HFFc6 (cell line): ENCODE data around the gene NARF. TPM values are rescaled to one million over a fixed set of nuclear protein-coding genes. Genes with fewer than 3 reads are reported as not detected.

ENCODE experiments used
- DNase-seq: peaks from one replicate; pipeline ENCODE4 v3.0.0-alpha.2; 2018
- H3K27ac Mint-ChIP-seq: 2 replicates; pipeline ENCODE4 v1.8.0; 2020; ENCODE audit warnings: mild to moderate bottlenecking, mixed read lengths
- H3K27me3 Mint-ChIP-seq: 2 replicates; pipeline ENCODE4 v1.8.0; 2021; ENCODE audit warnings: mild to moderate bottlenecking, moderate library complexity, mixed read lengths; ENCODE audit not compliant: insufficient read depth
- H3K36me3 Mint-ChIP-seq: 2 replicates; pipeline ENCODE4 v1.8.0; 2021; ENCODE audit warnings: low read depth, mixed read lengths
- H3K4me1 Mint-ChIP-seq: 2 replicates; pipeline ENCODE4 v1.8.0; 2020; ENCODE audit warnings: low read depth, mixed read lengths
- H3K4me3 Mint-ChIP-seq: 2 replicates; pipeline ENCODE4 v1.8.0; 2020; ENCODE audit warnings: mild to moderate bottlenecking, moderate library complexity, mixed read lengths
- H3K9me3 Mint-ChIP-seq: 2 replicates; pipeline ENCODE4 v1.8.0; 2020; ENCODE audit warnings: mild to moderate bottlenecking, mixed read lengths
- CTCF ChIP-seq: fragments of 200-600 bp; sonication (generic); IDR thresholded peaks from 2 replicates; pipeline ENCODE4 v1.5.0; 2021; ENCODE audit warnings: antibody characterized with exemption, mild to moderate bottlenecking
- total RNA-seq, 6 experiments: library from RNA; stranded (reverse); fragmentation: NEBNext Ultra II Directional; extraction: Animal tissue kit (Norgen Biotek cat#: 25700); gene quantifications; 2 replicates in 1 of 6; 3 replicates in 5 of 6; pipeline ENCODE4 v1.2.3, GENCODE V29; 2021

Gene NARF
- total RNA-seq, 6 experiments from 2014 or later, result 25.2 to 38.1 (median 28.8) TPM

- no peak for DNase-seq
- Mint-ChIP-seq H3K9me3 (no peaks in the 10 kb centered on the region), H3K4me3 (no peak overlapping the region), H3K4me1 (peaks cover 6% of the 10 kb centered on the region; the same call in 1 of the 2 replicates), H3K27me3 (no peaks in the 10 kb centered on the region; the same call in 1 of the 2 replicates), H3K27ac (no peak overlapping the region), H3K36me3 (no peaks in the 10 kb centered on the region; the same call in 1 of the 2 replicates)
- no peak for TF ChIP-seq CTCF
Measured at GRCh38 chr17:82445542-82445941, 13.0 kb upstream of the NARF start.

- Mint-ChIP-seq H3K36me3 (no peaks in the 10 kb centered on the region; the same call in 1 of the 2 replicates), H3K27ac (no peak overlapping the region), H3K4me3 (no peak overlapping the region), H3K9me3 (no peaks in the 10 kb centered on the region), H3K27me3 (no peaks in the 10 kb centered on the region; the same call in 1 of the 2 replicates), H3K4me1 (peaks cover 8% of the 10 kb centered on the region)
- no peak for TF ChIP-seq CTCF
- no peak for DNase-seq
Measured at GRCh38 chr17:82446124-82446523, 12.4 kb upstream of the NARF start.

- Mint-ChIP-seq H3K36me3 (no peaks in the 10 kb centered on the region; the same call in 1 of the 2 replicates), H3K9me3 (no peaks in the 10 kb centered on the region), H3K4me1 (peaks cover 13% of the 10 kb centered on the region), H3K4me3 (no peak overlapping the region), H3K27ac (no peak overlapping the region), H3K27me3 (no peaks in the 10 kb centered on the region; the same call in 1 of the 2 replicates)
- DNase-seq, result no peak
- TF ChIP-seq CTCF, result no peak
Measured at GRCh38 chr17:82446649-82447048, 11.9 kb upstream of the NARF start.

- no peaks in the 10 kb centered on the region; the same call in 1 of the 2 replicates for H3K27me3 Mint-ChIP-seq
- DNase-seq, result no peak
- no peaks in the 10 kb centered on the region for H3K9me3 Mint-ChIP-seq
- H3K4me3 Mint-ChIP-seq, result no peak overlapping the region
- H3K27ac Mint-ChIP-seq, result no peak overlapping the region
- no peaks in the 10 kb centered on the region; the same call in 1 of the 2 replicates for H3K36me3 Mint-ChIP-seq
- H3K4me1 Mint-ChIP-seq, result peaks cover 14% of the 10 kb centered on the region
- no peak for TF ChIP-seq CTCF
Measured at GRCh38 chr17:82447876-82448275, 10.7 kb upstream of the NARF start.

- H3K9me3 Mint-ChIP-seq, result no peaks in the 10 kb centered on the region
- H3K4me3 Mint-ChIP-seq, result peak overlapping the region; percentile 89
- no peaks in the 10 kb centered on the region; the same call in 1 of the 2 replicates for H3K27me3 Mint-ChIP-seq
- H3K36me3 Mint-ChIP-seq, result no peaks in the 10 kb centered on the region; the same call in 1 of the 2 replicates
- H3K27ac Mint-ChIP-seq, result no peak overlapping the region
- DNase-seq, result no peak
- TF ChIP-seq CTCF, result no peak
- H3K4me1 Mint-ChIP-seq, result peaks cover 14% of the 10 kb centered on the region
Measured at GRCh38 chr17:82449131-82449882, 9.2 kb upstream of the NARF start.
